Mesendoderm (in vitro differentiated cells): ENCODE data around the gene CPPED1.

Source experiments
- DNase-seq: peaks from one replicate; pipeline ENCODE4 v3.0.0; 2013
- H2AK5ac ChIP-seq: 2 replicates; pipeline ENCODE4 v1.6.1; 2013; ENCODE audit warnings: low read length, inconsistent platforms
- H2BK120ac ChIP-seq: 2 replicates; pipeline ENCODE4 v1.6.1; 2013; ENCODE audit warnings: low read depth, mild to moderate bottlenecking, low read length, moderate library complexity, mixed read lengths
- H2BK15ac ChIP-seq: replicated peaks from 2 replicates; pipeline ENCODE4 v1.6.1; 2013; ENCODE audit warnings: low read depth, mild to moderate bottlenecking, moderate library complexity
- H2BK5ac ChIP-seq: 2 replicates; pipeline ENCODE4 v1.6.1; 2013; ENCODE audit warnings: low read length, inconsistent platforms
- H3K18ac ChIP-seq: 2 replicates; pipeline ENCODE4 v1.6.1; 2013; ENCODE audit warnings: mild to moderate bottlenecking, low read length, mixed read lengths
- H3K23ac ChIP-seq: one replicate; pipeline ENCODE4 v1.6.1; 2013; ENCODE audit warnings: low read length
- H3K27ac ChIP-seq: 2 replicates; pipeline ENCODE4 v1.5.1; 2013; ENCODE audit warnings: low read depth, mild to moderate bottlenecking, inconsistent platforms, low read length, moderate library complexity
- H3K27me3 ChIP-seq: 2 replicates; pipeline ENCODE4 v1.6.1; 2013; ENCODE audit warnings: low read length, control low read depth, mild to moderate bottlenecking, inconsistent platforms; ENCODE audit not compliant: insufficient read depth, poor library complexity
- H3K36me3 ChIP-seq: 2 replicates; pipeline ENCODE4 v1.6.1; 2013; ENCODE audit warnings: low read length, inconsistent platforms; ENCODE audit not compliant: control insufficient read depth, insufficient read depth
- H3K4ac ChIP-seq: one replicate; pipeline ENCODE4 v1.6.1; 2013; ENCODE audit warnings: low read depth, mild to moderate bottlenecking, low read length, moderate library complexity
- H3K4me1 ChIP-seq: 2 replicates; pipeline ENCODE4 v1.6.1; 2013; ENCODE audit warnings: low read depth, low read length, inconsistent platforms; ENCODE audit not compliant: control insufficient read depth
- H3K4me2 ChIP-seq: 2 replicates; pipeline ENCODE4 v1.6.1; 2013; ENCODE audit warnings: low read length
- H3K4me3 ChIP-seq: 2 replicates; pipeline ENCODE4 v1.5.1; 2013; ENCODE audit warnings: mild to moderate bottlenecking, low read length
- H3K56ac ChIP-seq: one replicate; pipeline ENCODE4 v1.6.1; 2013; ENCODE audit warnings: low read length
- H3K79me1 ChIP-seq: 2 replicates; pipeline ENCODE4 v1.6.1; 2013; ENCODE audit warnings: low read length, inconsistent platforms
- H3K79me2 ChIP-seq: 2 replicates; pipeline ENCODE4 v1.6.1; 2013; ENCODE audit warnings: mild to moderate bottlenecking, low read length; ENCODE audit not compliant: control insufficient read depth, insufficient read depth
- H3K9ac ChIP-seq: 2 replicates; pipeline ENCODE4 v1.6.1; 2013; ENCODE audit warnings: low read length, inconsistent platforms
- H4K5ac ChIP-seq: one replicate; pipeline ENCODE4 v1.6.1; 2013; ENCODE audit warnings: low read length
- H4K8ac ChIP-seq: one replicate; pipeline ENCODE4 v1.6.1; 2013; ENCODE audit warnings: low read depth, mild to moderate bottlenecking, control low read depth, low read length, moderate library complexity
- WGBS: extraction: QIAGEN DNeasy Blood & Tissue Kit; methylation state at CpG from one replicate; pipeline ENCODE4 v1.1.7; 2013; ENCODE audit warnings: low lambda C conversion rate, missing lambda C conversion rate; ENCODE audit not compliant: insufficient coverage; ENCODE audit errors: extremely low coverage; 5-methylcytosine and 5-hydroxymethylcytosine counted together

Gene CPPED1

DNA sequence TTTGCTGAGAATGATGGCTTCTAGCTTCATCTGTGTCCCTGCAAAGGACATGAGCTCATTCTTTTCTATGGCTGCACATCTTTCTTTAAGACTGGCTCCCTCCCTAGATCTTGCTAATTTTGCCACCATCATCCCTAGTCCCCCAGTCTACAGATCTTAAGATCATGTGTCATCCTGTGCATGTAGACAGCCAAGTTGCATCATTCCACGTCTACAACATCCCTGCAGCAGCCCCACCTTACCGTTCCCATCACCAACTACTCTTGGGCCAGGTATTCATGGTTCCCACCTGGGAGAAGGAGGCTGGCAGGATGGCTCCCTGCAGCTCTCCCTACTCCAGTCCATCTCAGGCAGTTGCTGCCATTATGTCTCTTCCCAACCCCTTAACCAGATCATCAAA lies 12.3 kb downstream of the CPPED1 start:
- H3K9ac ChIP-seq: no peak overlapping the region
- H3K56ac ChIP-seq: no peak overlapping the region
- H2BK15ac ChIP-seq: no peak overlapping the region
- peaks cover 2% of the 10 kb centered on the region for H3K79me1 ChIP-seq
- no peak overlapping the region for H3K4me2 ChIP-seq
- H3K4me3 ChIP-seq: no peak overlapping the region
- H3K4ac ChIP-seq: no peak overlapping the region
- H3K79me2 ChIP-seq: no peaks in the 10 kb centered on the region
- no peak overlapping the region for H3K18ac ChIP-seq
- no peaks in the 10 kb centered on the region for H3K36me3 ChIP-seq
- H3K27me3 ChIP-seq: no peaks in the 10 kb centered on the region
- no peak overlapping the region for H3K27ac ChIP-seq
- no peak overlapping the region for H2BK5ac ChIP-seq
- no CpG with 5 or more reads among the region's 2 CpGs for WGBS
- H2BK120ac ChIP-seq: no peak overlapping the region
- DNase-seq: no peak
- no peak overlapping the region for H3K23ac ChIP-seq
- no peak overlapping the region for H2AK5ac ChIP-seq
- H4K5ac ChIP-seq: no peak overlapping the region
- H4K8ac ChIP-seq: no peak overlapping the region
- H3K4me1 ChIP-seq: peaks cover 9% of the 10 kb centered on the region

DNA sequence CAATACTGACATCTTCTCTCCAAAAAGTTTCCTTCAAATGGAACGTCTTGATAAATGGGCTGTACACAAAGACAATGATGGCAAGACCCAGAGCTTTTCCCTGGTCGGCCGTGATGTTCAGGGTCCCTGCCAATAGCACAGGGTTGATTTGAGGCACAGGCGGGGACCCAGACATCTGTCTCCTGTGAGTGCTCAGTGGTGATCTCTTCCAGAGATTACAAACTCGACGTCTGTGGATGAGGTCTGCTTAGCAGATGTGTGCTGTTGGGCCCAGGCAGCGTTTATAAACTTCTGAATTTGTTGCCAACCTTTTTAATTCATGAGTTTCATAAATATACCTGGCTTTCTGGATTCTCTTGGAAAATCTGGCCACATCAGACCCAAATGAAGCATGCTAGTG lies 14.9 kb downstream of the CPPED1 start:
- Histone ChIP-seq H3K27me3 (no peaks in the 10 kb centered on the region), H3K4me2 (no peak overlapping the region)

GRCh38 chr16:12786081-12786480 lies 17.6 kb downstream of the CPPED1 start:
- Histone ChIP-seq H3K18ac (no peak overlapping the region), H2BK15ac (no peak overlapping the region), H3K23ac (no peak overlapping the region), H3K4me1 (no peaks in the 10 kb centered on the region), H3K4me2 (no peak overlapping the region), H4K8ac (no peak overlapping the region), H4K5ac (no peak overlapping the region), H2BK120ac (no peak overlapping the region), H3K56ac (no peak overlapping the region), H3K4ac (no peak overlapping the region), H3K4me3 (no peak overlapping the region), H2BK5ac (no peak overlapping the region), H3K27ac (no peak overlapping the region), H3K79me2 (no peaks in the 10 kb centered on the region), H3K27me3 (no peaks in the 10 kb centered on the region), H3K9ac (no peak overlapping the region), H2AK5ac (no peak overlapping the region), H3K36me3 (no peaks in the 10 kb centered on the region), H3K79me1 (no peaks in the 10 kb centered on the region)
- WGBS: no CpG with 5 or more reads among the region's 6 CpGs
- DNase-seq: no peak

More for the DNA sequence above, 14.9 kb downstream of the CPPED1 start:
- no peak overlapping the region for H4K5ac ChIP-seq
- H3K4me3 ChIP-seq: no peak overlapping the region
- H2AK5ac ChIP-seq: no peak overlapping the region
- H3K4ac ChIP-seq: no peak overlapping the region
- no peak overlapping the region for H3K18ac ChIP-seq
- H3K27ac ChIP-seq: no peak overlapping the region
- DNase-seq: no peak
- no CpG with 5 or more reads among the region's 7 CpGs for WGBS
- H3K4me1 ChIP-seq: peaks cover 6% of the 10 kb centered on the region
- H3K23ac ChIP-seq: no peak overlapping the region
- H3K79me2 ChIP-seq: no peaks in the 10 kb centered on the region
- H4K8ac ChIP-seq: no peak overlapping the region
- no peak overlapping the region for H2BK120ac ChIP-seq
- H3K79me1 ChIP-seq: peaks cover 2% of the 10 kb centered on the region
- no peak overlapping the region for H3K9ac ChIP-seq
- H3K36me3 ChIP-seq: no peaks in the 10 kb centered on the region
- H3K56ac ChIP-seq: no peak overlapping the region
- H2BK15ac ChIP-seq: no peak overlapping the region
- no peak overlapping the region for H2BK5ac ChIP-seq

DNA sequence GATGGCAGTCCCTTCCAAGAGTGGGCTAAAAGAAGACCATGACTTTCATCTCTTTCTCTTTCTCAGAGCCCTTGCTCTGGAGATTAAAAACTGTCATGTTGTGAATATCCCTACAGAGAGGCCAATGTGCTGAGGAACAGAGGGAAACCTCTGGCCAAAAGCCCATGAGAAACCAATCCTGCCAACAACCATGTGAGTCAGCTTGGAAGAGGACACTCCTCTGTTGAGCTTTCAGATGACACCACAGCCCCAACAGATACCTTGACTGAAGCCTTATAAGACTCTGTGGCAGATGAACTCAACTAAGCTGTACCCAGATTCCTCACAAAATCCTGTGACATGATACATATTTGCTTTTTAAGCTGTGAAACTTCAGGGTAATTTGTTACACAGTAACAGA lies 19.6 kb downstream of the CPPED1 start:
- no peaks in the 10 kb centered on the region for H3K79me1 ChIP-seq
- no peak overlapping the region for H4K5ac ChIP-seq
- H3K27ac ChIP-seq: no peak overlapping the region
- no peak overlapping the region for H3K9ac ChIP-seq
- H3K4ac ChIP-seq: no peak overlapping the region
- no peak overlapping the region for H3K23ac ChIP-seq
- H3K18ac ChIP-seq: no peak overlapping the region
- no peaks in the 10 kb centered on the region for H3K4me1 ChIP-seq
- H3K56ac ChIP-seq: no peak overlapping the region
- no peaks in the 10 kb centered on the region for H3K27me3 ChIP-seq
- H4K8ac ChIP-seq: no peak overlapping the region
- H2BK120ac ChIP-seq: no peak overlapping the region
- no peak for DNase-seq
- H3K79me2 ChIP-seq: no peaks in the 10 kb centered on the region
- no peak overlapping the region for H3K4me3 ChIP-seq
- H2BK15ac ChIP-seq: no peak overlapping the region
- no peak overlapping the region for H2AK5ac ChIP-seq
- no peaks in the 10 kb centered on the region for H3K36me3 ChIP-seq
- no peak overlapping the region for H3K4me2 ChIP-seq
- H2BK5ac ChIP-seq: no peak overlapping the region

GRCh38 chr16:12781777-12782176 lies 21.9 kb downstream of the CPPED1 start:
- no CpG with 5 or more reads among the region's 8 CpGs for WGBS
- no peak overlapping the region for H3K9ac ChIP-seq
- no peak overlapping the region for H4K8ac ChIP-seq
- no peak overlapping the region for H3K56ac ChIP-seq
- no peak for DNase-seq
- H2BK15ac ChIP-seq: no peak overlapping the region
- no peak overlapping the region for H2BK120ac ChIP-seq
- H2BK5ac ChIP-seq: no peak overlapping the region
- H3K18ac ChIP-seq: no peak overlapping the region
- no peak overlapping the region for H3K4me3 ChIP-seq
- no peaks in the 10 kb centered on the region for H3K27me3 ChIP-seq
- H3K27ac ChIP-seq: no peak overlapping the region
- H3K79me2 ChIP-seq: no peaks in the 10 kb centered on the region
- H2AK5ac ChIP-seq: no peak overlapping the region
- no peaks in the 10 kb centered on the region for H3K36me3 ChIP-seq
- H3K4me2 ChIP-seq: no peak overlapping the region
- H3K4me1 ChIP-seq: no peaks in the 10 kb centered on the region
- no peak overlapping the region for H4K5ac ChIP-seq
- no peaks in the 10 kb centered on the region for H3K79me1 ChIP-seq
- H3K4ac ChIP-seq: no peak overlapping the region
- no peak overlapping the region for H3K23ac ChIP-seq

DNA sequence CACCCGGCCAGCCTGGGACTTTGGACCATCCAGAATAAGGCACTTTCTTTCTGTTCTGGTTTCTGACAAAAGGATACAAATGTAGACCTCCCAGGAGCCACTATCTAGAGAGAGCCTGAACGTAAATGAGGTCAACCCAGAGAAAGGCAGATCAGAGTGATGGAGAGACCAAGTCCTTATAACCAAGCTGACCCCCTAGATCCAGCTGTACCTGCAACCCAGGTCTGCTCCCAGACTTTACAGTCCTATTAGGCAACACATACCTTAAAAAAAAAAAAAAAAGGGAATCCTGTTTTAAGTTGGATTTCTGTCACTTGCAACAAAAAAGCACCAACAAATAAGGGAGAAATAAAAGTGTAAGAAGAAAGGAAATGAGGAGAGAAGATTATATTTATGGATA lies 23.2 kb downstream of the CPPED1 start:
- H3K56ac ChIP-seq: no peak overlapping the region
- no peak overlapping the region for H3K4me3 ChIP-seq
- H2BK15ac ChIP-seq: no peak overlapping the region
- H4K8ac ChIP-seq: no peak overlapping the region
- peaks cover under 1% of the 10 kb centered on the region for H3K4me1 ChIP-seq
- no peak overlapping the region for H3K27ac ChIP-seq
- H3K4me2 ChIP-seq: no peak overlapping the region
- DNase-seq: no peak
- H3K79me2 ChIP-seq: no peaks in the 10 kb centered on the region
- H3K4ac ChIP-seq: no peak overlapping the region
- H3K18ac ChIP-seq: no peak overlapping the region
- no peaks in the 10 kb centered on the region for H3K79me1 ChIP-seq
- H3K36me3 ChIP-seq: no peaks in the 10 kb centered on the region
- no peaks in the 10 kb centered on the region for H3K27me3 ChIP-seq
- H2BK5ac ChIP-seq: no peak overlapping the region
- H2BK120ac ChIP-seq: no peak overlapping the region
- WGBS: no CpG with 5 or more reads among the region's 2 CpGs
- no peak overlapping the region for H2AK5ac ChIP-seq
- no peak overlapping the region for H4K5ac ChIP-seq
- no peak overlapping the region for H3K9ac ChIP-seq
- no peak overlapping the region for H3K23ac ChIP-seq
